Natural killer cell (primary cell): ENCODE results near the gene PUM2. TPM values are rescaled to one million over a fixed set of nuclear protein-coding genes. Genes with fewer than 3 reads are reported as not detected.

Experiments used
- ATAC-seq, 3 donors: fragments of 150-1000 bp in 2 of 3; fragments of 200-7000 bp in 1 of 3; cut with Tn5 transposase; 1 replicate in 1 of 3; 2 replicates in 2 of 3; pipeline ENCODE4 v1.10.0; 2021; ENCODE audit warnings: mild to moderate bottlenecking in 2 of 3, moderate library complexity in 2 of 3
- DNase-seq, 2 donors: peaks; one replicate each; pipeline versions ENCODE4 v3.0.0 to v3.0.0-alpha.2; 2013 to 2021; ENCODE audit warnings: mixed read lengths in 1 of 2
- H3K27ac ChIP-seq: one replicate; pipeline ENCODE4 v1.5.1; 2013; ENCODE audit warnings: mild to moderate bottlenecking, low read length
- H3K27me3 ChIP-seq: one replicate; pipeline ENCODE4 v1.6.1; 2013; ENCODE audit warnings: low read length; ENCODE audit not compliant: control insufficient read depth, insufficient read depth
- H3K36me3 ChIP-seq: one replicate; pipeline ENCODE4 v1.6.1; 2013; ENCODE audit warnings: low read length; ENCODE audit not compliant: control insufficient read depth, insufficient read depth
- H3K4me1 ChIP-seq: one replicate; pipeline ENCODE4 v1.6.1; 2013; ENCODE audit warnings: low read length; ENCODE audit not compliant: control insufficient read depth, insufficient read depth
- H3K4me3 ChIP-seq: one replicate; pipeline ENCODE4 v1.5.1; 2013; ENCODE audit warnings: low read length
- H3K9me3 ChIP-seq: one replicate; pipeline ENCODE4 v1.6.1; 2013; ENCODE audit warnings: low read length; ENCODE audit not compliant: control insufficient read depth, insufficient read depth
- H3K27ac Mint-ChIP-seq, 2 donors: one replicate each; pipeline ENCODE4 v1.8.0; 2022; ENCODE audit warnings: mild to moderate bottlenecking in 2 of 2, mixed read lengths in 2 of 2, moderate library complexity in 1 of 2
- H3K27me3 Mint-ChIP-seq, 2 donors: one replicate each; pipeline ENCODE4 v1.8.0; 2022; ENCODE audit warnings: low read depth in 2 of 2, mixed read lengths in 2 of 2
- H3K36me3 Mint-ChIP-seq: one replicate; pipeline ENCODE4 v1.8.0; 2022; ENCODE audit warnings: mixed read lengths
- H3K4me1 Mint-ChIP-seq, 2 donors: one replicate each; pipeline ENCODE4 v1.8.0; 2022; ENCODE audit warnings: mixed read lengths in 2 of 2
- H3K4me3 Mint-ChIP-seq: one replicate; pipeline ENCODE4 v1.8.0; 2022; ENCODE audit warnings: mild to moderate bottlenecking, moderate library complexity, mixed read lengths
- H3K9me3 Mint-ChIP-seq, 2 donors: one replicate each; pipeline ENCODE4 v1.8.0; 2022; ENCODE audit warnings: mixed read lengths in 2 of 2
- WGBS: methylation state at CpG from one replicate; pipeline ENCODE4 v1.1.7; 2013; ENCODE audit warnings: missing lambda C conversion rate; ENCODE audit not compliant: insufficient coverage; 5-methylcytosine and 5-hydroxymethylcytosine counted together
- intact Hi-C: fragments of 100-400 bp; cut with micrococcal nuclease; formaldehyde crosslinking; loops from one replicate; pipeline ENCODE4 v1.14.2; 2022
- total RNA-seq, 4 donors: library from RNA; stranded (reverse); fragments of 120-200 nt in 1 of 4; gene quantifications; one replicate each; pipeline versions ENCODE4 v1.2.3 to v1.2.4, GENCODE V29; 2013 to 2022
- TF ChIP-seq, protein P1 (sequence below): fragments of 200-600 bp; IDR thresholded peaks from one replicate; pipeline ENCODE4 v1.8.0; 2022; ENCODE audit warnings: antibody characterized with exemption

The PUM2 gene
- total RNA-seq, 3 donors from 2014 or later (not counting 1 experiment from before 2014, with no cell fraction given), result 115 to 157 (median 130) TPM

GRCh38 chr2:20229322-20230113 lies 121.1 kb downstream of the PUM2 start:
- Mint-ChIP-seq H3K9me3 (no peaks in the 10 kb centered on the region), H3K4me1 (no peaks in the 10 kb centered on the region), H3K36me3 (no peaks in the 10 kb centered on the region), H3K27ac (no peak overlapping the region), H3K27me3 (peaks cover 28 to 30% of the 10 kb centered on the region in 2 donors), H3K4me3 (no peak overlapping the region)
- no peaks in the 10 kb centered on the region for H3K36me3 ChIP-seq
- peaks cover 9% of the 10 kb centered on the region for H3K27me3 ChIP-seq
- ATAC-seq, result no peak
- H3K27ac ChIP-seq, result no peak overlapping the region
- intact Hi-C loops, result no loop called here
- WGBS, result 79% methylated on average over 8 of the region's 8 CpGs
- DNase-seq, result no peak
- peaks cover 6% of the 10 kb centered on the region for H3K4me1 ChIP-seq
- TF ChIP-seq, protein P1, sequence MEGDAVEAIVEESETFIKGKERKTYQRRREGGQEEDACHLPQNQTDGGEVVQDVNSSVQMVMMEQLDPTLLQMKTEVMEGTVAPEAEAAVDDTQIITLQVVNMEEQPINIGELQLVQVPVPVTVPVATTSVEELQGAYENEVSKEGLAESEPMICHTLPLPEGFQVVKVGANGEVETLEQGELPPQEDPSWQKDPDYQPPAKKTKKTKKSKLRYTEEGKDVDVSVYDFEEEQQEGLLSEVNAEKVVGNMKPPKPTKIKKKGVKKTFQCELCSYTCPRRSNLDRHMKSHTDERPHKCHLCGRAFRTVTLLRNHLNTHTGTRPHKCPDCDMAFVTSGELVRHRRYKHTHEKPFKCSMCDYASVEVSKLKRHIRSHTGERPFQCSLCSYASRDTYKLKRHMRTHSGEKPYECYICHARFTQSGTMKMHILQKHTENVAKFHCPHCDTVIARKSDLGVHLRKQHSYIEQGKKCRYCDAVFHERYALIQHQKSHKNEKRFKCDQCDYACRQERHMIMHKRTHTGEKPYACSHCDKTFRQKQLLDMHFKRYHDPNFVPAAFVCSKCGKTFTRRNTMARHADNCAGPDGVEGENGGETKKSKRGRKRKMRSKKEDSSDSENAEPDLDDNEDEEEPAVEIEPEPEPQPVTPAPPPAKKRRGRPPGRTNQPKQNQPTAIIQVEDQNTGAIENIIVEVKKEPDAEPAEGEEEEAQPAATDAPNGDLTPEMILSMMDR, result no peak
- H3K9me3 ChIP-seq, result no peaks in the 10 kb centered on the region
- no peak overlapping the region for H3K4me3 ChIP-seq

GRCh38 chr2:20227894-20228505 lies 122.6 kb downstream of the PUM2 start:
- no peaks in the 10 kb centered on the region for H3K36me3 Mint-ChIP-seq
- Histone ChIP-seq H3K27me3 (peaks cover 14% of the 10 kb centered on the region), H3K27ac (no peak overlapping the region), H3K4me1 (peaks cover 15% of the 10 kb centered on the region), H3K4me3 (no peak overlapping the region), H3K36me3 (no peaks in the 10 kb centered on the region), H3K9me3 (no peaks in the 10 kb centered on the region)
- intact Hi-C loops, result no loop called here
- H3K27me3 Mint-ChIP-seq, result peaks cover 28% of the 10 kb centered on the region in 2 donors
- no peaks in the 10 kb centered on the region for H3K4me1 Mint-ChIP-seq
- 88% methylated on average over 9 of the region's 10 CpGs for WGBS
- DNase-seq, result no peak
- no peak overlapping the region for H3K27ac Mint-ChIP-seq
- no peaks in the 10 kb centered on the region for H3K9me3 Mint-ChIP-seq
- H3K4me3 Mint-ChIP-seq, result no peak overlapping the region
- TF ChIP-seq, protein P1, result no peak
- ATAC-seq, result no peak

- TF ChIP-seq, protein P1, result no peak
- H3K4me3 Mint-ChIP-seq, result peak overlapping the region; percentile 28
- H3K36me3 Mint-ChIP-seq, result no peaks in the 10 kb centered on the region
- Histone ChIP-seq H3K4me1 (peaks cover 15% of the 10 kb centered on the region), H3K27ac (no peak overlapping the region), H3K27me3 (peaks cover 15% of the 10 kb centered on the region), H3K4me3 (no peak overlapping the region), H3K9me3 (no peaks in the 10 kb centered on the region), H3K36me3 (no peaks in the 10 kb centered on the region)
- intact Hi-C loops, result no loop called here
- no peaks in the 10 kb centered on the region for H3K9me3 Mint-ChIP-seq
- WGBS, result 93% methylated on average over 14 of the region's 14 CpGs
- ATAC-seq (no peak), DNase-seq (no peak)
- no peaks in the 10 kb centered on the region for H3K4me1 Mint-ChIP-seq
- peaks cover 40 to 45% of the 10 kb centered on the region in 2 donors for H3K27me3 Mint-ChIP-seq
- no peak overlapping the region for H3K27ac Mint-ChIP-seq
Measured at GRCh38 chr2:20226152-20226545, 124.5 kb downstream of the PUM2 start.
